H1 (cell line): ENCODE measurements around the gene EVPLL.

Experiments used
- CTCF ChIP-seq, 3 experiments: IDR thresholded peaks; 1 replicate in 2 of 3; 2 replicates in 1 of 3; pipeline versions ENCODE4 v1.5.1 to v1.6.1; 2011; ENCODE audit warnings: low read length in 3 of 3, mild to moderate bottlenecking in 3 of 3, inconsistent platforms in 2 of 3, low read depth in 1 of 3, moderate library complexity in 1 of 3; ENCODE audit not compliant: insufficient read depth in 1 of 3; ENCODE audit errors: control extremely low read depth in 1 of 3
- POLR2A ChIP-seq, 2 experiments: IDR thresholded peaks; 1 replicate in 1 of 2; 2 replicates in 1 of 2; pipeline ENCODE4 v1.6.1; 2011; ENCODE audit warnings: low read depth in 2 of 2, low read length in 2 of 2, mild to moderate bottlenecking in 2 of 2; ENCODE audit errors: control extremely low read depth in 1 of 2
- POLR2AphosphoS5 ChIP-seq: IDR thresholded peaks from 2 replicates; pipeline ENCODE4 v1.6.1; 2011; ENCODE audit warnings: low read depth, low read length
- SUZ12 ChIP-seq: fragments of 200-600 bp; sonication (generic); IDR thresholded peaks from 2 replicates; pipeline ENCODE4 v1.6.1; 2012; ENCODE audit warnings: mild to moderate bottlenecking, inconsistent platforms, low read length, moderate library complexity, mixed read lengths
- USF2 ChIP-seq: IDR thresholded peaks from 2 replicates; pipeline ENCODE4 v1.6.1; 2011; ENCODE audit warnings: low read length, improper control_type of control experiment

- no peak for TF ChIP-seq CTCF (IDR thresholded peaks at IDR 0.05; ENCODE audit: control extremely low read depth in 1 of 3, insufficient read depth in 1 of 3, low read depth in 1 of 3, low read length in 3 of 3)
- TF ChIP-seq SUZ12 = no peak
- TF ChIP-seq POLR2AphosphoS5 = no peak
- TF ChIP-seq USF2 = no peak
- TF ChIP-seq POLR2A (IDR thresholded peaks at IDR 0.05; ENCODE audit: control extremely low read depth in 1 of 2, low read depth in 2 of 2, low read length in 2 of 2) = no peak
Measured at GRCh38 chr17:18381158-18381952, 3.8 kb downstream of the EVPLL start.
